PC-9 (cell line): ENCODE data around the gene SHE.

Experiments used
- EZH2 ChIP-seq: fragments of 200-600 bp; sonication (generic); IDR thresholded peaks from 2 replicates; pipeline ENCODE4 v1.8.0; 2017; ENCODE audit warnings: antibody characterized with exemption, low read depth
- TF ChIP-seq, protein P1 (sequence below): fragments of 200-600 bp; sonication (generic); conservative IDR thresholded peaks from 2 replicates; pipeline ENCODE4 v1.6.1; 2017; ENCODE audit warnings: mixed run types, antibody characterized with exemption, mild to moderate bottlenecking, moderate library complexity

DNA sequence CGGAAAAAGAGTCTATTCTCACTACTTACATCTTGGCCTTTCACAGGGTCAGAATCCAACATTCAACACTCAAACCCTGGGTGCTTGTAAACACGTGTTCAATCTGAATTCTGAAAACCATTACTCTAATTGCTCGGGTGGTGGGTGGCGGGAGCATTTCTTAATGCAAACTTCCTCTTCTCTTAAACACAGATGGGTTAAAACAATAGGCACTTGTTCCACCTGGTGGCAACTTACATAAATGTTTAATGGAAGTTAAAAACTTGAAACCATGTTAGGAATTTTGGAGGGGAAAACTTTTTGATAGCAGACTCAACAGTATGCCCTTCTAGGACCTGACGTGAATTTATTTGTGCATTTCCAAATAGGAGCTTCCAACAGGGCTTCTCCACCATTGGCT is 23.6 kb downstream of the SHE start:
- TF ChIP-seq, protein P1, sequence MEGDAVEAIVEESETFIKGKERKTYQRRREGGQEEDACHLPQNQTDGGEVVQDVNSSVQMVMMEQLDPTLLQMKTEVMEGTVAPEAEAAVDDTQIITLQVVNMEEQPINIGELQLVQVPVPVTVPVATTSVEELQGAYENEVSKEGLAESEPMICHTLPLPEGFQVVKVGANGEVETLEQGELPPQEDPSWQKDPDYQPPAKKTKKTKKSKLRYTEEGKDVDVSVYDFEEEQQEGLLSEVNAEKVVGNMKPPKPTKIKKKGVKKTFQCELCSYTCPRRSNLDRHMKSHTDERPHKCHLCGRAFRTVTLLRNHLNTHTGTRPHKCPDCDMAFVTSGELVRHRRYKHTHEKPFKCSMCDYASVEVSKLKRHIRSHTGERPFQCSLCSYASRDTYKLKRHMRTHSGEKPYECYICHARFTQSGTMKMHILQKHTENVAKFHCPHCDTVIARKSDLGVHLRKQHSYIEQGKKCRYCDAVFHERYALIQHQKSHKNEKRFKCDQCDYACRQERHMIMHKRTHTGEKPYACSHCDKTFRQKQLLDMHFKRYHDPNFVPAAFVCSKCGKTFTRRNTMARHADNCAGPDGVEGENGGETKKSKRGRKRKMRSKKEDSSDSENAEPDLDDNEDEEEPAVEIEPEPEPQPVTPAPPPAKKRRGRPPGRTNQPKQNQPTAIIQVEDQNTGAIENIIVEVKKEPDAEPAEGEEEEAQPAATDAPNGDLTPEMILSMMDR = peak; percentile 55; the same call in 1 of the 2 replicates
- no peak for TF ChIP-seq EZH2
